ENCODE measurements around the gene JPH4. TPM values are rescaled to one million over a fixed set of nuclear protein-coding genes. Genes with fewer than 3 reads are reported as not detected.

The JPH4 gene
- total RNA-seq, 1 donor from 2014 or later: 7.4 TPM

DNA sequence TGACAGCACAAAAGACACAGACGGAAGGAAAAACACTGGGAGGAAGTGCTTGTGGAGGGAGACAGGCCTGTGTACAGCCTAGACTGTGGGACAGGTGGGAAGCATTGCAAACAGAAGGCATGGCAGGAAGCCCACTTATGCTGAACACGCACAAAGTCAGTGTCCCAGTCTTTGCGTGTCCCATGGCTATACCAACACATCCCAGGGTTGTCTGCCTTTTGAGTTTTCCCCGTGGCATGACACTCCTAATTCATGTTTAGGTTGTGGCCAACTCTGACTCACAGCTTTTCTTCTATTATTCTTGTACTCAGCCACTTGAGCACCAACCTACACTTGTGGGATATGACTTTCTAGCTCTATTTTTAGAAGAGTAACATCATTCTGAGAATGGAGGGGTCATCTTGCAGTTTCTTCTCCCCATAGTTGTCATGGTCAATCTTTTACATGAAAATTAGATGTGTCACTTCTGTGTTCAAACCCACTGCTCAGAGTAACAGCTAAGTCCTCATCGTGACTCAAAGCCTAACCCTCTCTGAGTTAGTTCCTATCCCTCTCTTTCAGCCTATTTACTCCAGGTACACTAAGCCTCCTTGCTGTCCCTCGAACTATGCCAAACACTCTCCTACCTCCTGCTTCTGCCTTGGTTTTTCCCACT, 27.5 kb upstream of the JPH4 start:
- Mint-ChIP-seq H3K4me1 (no peaks in the 10 kb centered on the region), H3K36me3 (no peaks in the 10 kb centered on the region), H3K4me3 (no peak overlapping the region), H3K9me3 (peaks cover 17% of the 10 kb centered on the region), H3K27ac (no peak overlapping the region), H3K27me3 (ENCODE audit: low read depth) (peaks cover 5% of the 10 kb centered on the region)
- no peak for DNase-seq (ENCODE audit: low spot score in 2 of 2, unreplicated experiment in 2 of 2)
- TF ChIP-seq, protein P1, sequence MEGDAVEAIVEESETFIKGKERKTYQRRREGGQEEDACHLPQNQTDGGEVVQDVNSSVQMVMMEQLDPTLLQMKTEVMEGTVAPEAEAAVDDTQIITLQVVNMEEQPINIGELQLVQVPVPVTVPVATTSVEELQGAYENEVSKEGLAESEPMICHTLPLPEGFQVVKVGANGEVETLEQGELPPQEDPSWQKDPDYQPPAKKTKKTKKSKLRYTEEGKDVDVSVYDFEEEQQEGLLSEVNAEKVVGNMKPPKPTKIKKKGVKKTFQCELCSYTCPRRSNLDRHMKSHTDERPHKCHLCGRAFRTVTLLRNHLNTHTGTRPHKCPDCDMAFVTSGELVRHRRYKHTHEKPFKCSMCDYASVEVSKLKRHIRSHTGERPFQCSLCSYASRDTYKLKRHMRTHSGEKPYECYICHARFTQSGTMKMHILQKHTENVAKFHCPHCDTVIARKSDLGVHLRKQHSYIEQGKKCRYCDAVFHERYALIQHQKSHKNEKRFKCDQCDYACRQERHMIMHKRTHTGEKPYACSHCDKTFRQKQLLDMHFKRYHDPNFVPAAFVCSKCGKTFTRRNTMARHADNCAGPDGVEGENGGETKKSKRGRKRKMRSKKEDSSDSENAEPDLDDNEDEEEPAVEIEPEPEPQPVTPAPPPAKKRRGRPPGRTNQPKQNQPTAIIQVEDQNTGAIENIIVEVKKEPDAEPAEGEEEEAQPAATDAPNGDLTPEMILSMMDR (IDR thresholded peaks at IDR 0.05; ENCODE audit: unreplicated experiment): no peak

DNA sequence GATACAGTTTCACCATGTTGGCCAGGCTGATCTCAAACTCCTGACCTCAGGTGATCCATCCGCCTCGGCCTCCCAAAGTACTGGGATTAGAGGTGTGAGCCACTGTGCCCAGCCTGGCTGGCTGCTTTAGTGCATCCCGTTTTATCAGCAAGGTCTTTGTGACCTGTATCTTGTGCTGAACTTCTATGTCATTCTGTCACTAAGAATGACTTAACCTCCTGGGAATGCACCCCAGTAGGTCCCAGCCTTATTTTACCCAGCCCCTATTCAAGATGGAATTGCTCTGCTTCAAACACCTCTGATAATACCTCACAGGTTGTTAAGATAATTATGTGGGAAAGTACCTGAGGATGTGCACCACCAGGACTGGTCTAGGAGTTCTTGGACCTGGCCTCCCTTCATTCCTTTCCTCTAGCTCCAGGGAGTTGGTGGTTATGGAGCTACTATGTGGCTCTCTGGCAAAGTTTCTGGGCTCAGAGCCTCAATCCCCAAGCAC, 26.1 kb upstream of the JPH4 start:
- H3K36me3 Mint-ChIP-seq: no peaks in the 10 kb centered on the region
- peaks cover 24% of the 10 kb centered on the region for H3K9me3 Mint-ChIP-seq
- no peak overlapping the region for H3K27ac Mint-ChIP-seq
- no peak for DNase-seq (ENCODE audit: low spot score in 2 of 2, unreplicated experiment in 2 of 2)
- H3K27me3 Mint-ChIP-seq (ENCODE audit: low read depth): peaks cover 5% of the 10 kb centered on the region
- TF ChIP-seq, protein P1 (IDR thresholded peaks at IDR 0.05; ENCODE audit: unreplicated experiment): no peak
- no peaks in the 10 kb centered on the region for H3K4me1 Mint-ChIP-seq
- H3K4me3 Mint-ChIP-seq: no peak overlapping the region

DNA sequence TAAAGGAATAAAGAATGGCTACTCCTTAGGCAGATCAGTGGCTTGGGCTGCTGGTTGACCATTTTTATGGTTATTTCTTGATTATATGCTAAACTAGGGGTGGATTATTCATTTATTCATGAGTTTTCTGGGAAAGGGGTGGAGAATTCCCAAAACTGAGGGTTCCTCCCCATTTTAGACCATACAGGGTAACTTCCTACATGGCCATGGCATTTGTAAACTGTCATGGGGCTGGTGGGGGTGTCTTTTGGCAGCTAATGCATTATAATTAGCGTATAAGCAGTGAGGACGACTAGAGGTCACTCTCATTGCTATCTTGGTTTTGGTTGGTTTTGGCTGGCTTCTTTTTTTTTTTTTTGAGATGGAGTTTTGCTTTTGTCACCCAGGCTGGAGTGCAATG, 25.6 kb upstream of the JPH4 start:
- no peak for DNase-seq (ENCODE audit: low spot score in 2 of 2, unreplicated experiment in 2 of 2)
- TF ChIP-seq, protein P1 (IDR thresholded peaks at IDR 0.05; ENCODE audit: unreplicated experiment): no peak
- Mint-ChIP-seq H3K4me3 (no peak overlapping the region), H3K9me3 (peaks cover 28% of the 10 kb centered on the region), H3K27me3 (ENCODE audit: low read depth) (peaks cover 8% of the 10 kb centered on the region), H3K27ac (no peak overlapping the region), H3K4me1 (no peaks in the 10 kb centered on the region), H3K36me3 (no peaks in the 10 kb centered on the region)

DNA sequence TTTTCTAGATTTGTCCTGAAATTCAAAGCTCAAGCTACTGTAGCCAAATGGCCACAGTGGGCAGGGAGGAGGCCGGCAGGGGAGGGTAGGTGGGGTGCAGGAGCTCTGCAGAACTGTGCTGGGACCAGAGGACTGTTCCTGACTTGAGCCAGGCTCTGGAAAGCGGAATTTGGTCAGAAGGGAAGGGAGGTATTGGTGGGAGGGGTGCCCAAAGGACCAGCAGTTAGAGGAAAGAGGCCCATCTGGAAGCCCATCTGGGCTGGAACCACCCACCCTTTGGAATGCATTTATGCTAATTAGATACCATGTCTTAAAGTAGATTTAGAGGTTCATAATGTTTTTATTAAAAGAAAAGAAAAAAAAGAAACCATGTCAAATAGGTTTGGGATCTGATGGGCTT, 24.5 kb upstream of the JPH4 start:
- no peak for DNase-seq (ENCODE audit: low spot score in 2 of 2, unreplicated experiment in 2 of 2)
- Mint-ChIP-seq H3K27me3 (ENCODE audit: low read depth) (peaks cover 8% of the 10 kb centered on the region), H3K36me3 (no peaks in the 10 kb centered on the region), H3K4me3 (no peak overlapping the region), H3K4me1 (no peaks in the 10 kb centered on the region), H3K9me3 (peaks cover 23% of the 10 kb centered on the region), H3K27ac (no peak overlapping the region)
- TF ChIP-seq, protein P1 (IDR thresholded peaks at IDR 0.05; ENCODE audit: unreplicated experiment): no peak

DNA sequence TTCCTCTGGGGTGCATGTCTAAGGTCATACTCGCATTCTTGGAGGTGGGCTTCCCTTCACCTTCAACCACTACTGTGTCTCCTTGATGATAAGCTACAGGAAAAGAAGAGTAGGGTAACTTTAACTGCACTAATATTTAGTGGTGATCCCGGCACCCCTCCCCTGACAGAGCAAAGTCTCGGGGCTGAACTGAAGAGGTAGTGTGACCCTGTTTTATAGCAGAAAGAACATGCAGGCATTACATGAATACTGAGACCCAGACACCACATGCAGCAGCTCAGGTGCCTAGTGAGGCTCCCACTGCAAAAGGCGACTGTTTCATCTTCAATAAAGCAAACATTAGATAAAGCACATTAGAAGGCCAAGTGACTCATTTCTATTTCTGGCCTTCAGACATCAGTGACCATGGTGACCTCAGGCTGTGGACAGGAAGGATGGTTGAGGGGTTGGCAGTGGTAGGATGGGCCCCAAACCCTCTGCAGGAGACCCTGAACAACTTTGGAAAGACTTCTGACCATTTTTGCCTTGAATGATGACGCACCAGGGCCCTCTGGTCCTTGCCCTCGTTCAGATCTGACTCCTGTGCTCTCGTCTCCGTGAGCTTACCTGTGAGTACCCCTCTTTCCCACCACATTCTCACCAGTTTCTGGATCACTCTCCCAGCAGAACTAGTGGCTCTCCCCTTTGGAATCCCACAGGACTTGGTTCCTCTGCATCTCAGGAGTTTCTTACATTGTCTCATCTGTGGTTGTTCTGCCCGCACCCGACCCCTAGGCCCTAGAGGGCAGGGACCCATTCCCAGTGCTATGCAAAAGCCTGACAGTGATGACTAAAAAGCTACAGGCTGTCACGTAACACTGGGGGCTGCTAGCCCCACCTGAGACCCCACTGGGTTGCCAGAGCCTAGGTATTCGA, 23.8 kb upstream of the JPH4 start:
- TF ChIP-seq, protein P1 (IDR thresholded peaks at IDR 0.05; ENCODE audit: unreplicated experiment): no peak
- H3K9me3 Mint-ChIP-seq: peaks cover 23% of the 10 kb centered on the region
- H3K27ac Mint-ChIP-seq: no peak overlapping the region
- no peaks in the 10 kb centered on the region for H3K4me1 Mint-ChIP-seq
- no peak for DNase-seq (ENCODE audit: low spot score in 2 of 2, unreplicated experiment in 2 of 2)
- peaks cover 6% of the 10 kb centered on the region for H3K27me3 Mint-ChIP-seq (ENCODE audit: low read depth)
- no peaks in the 10 kb centered on the region for H3K36me3 Mint-ChIP-seq
- no peak overlapping the region for H3K4me3 Mint-ChIP-seq
